ENCODE results near the gene ELMOD1.

ELMOD1 gene

GRCh38 chr11:107651672-107652071 is 60.7 kb downstream of the ELMOD1 start:
- H3K79me2 ChIP-seq: no peaks in the 10 kb centered on the region
- TF ChIP-seq CTCF (IDR thresholded peaks at IDR 0.05): no peak
- no peaks in the 10 kb centered on the region for H3K27me3 ChIP-seq (ENCODE audit: control insufficient read depth, insufficient read depth, low read length)
- no peaks in the 10 kb centered on the region for H3K9me3 ChIP-seq (ENCODE audit: control insufficient read depth, low read length)
- no peaks in the 10 kb centered on the region for H3K4me1 ChIP-seq
- no peak overlapping the region for H3K4me3 ChIP-seq (ENCODE audit: low read depth, low read length)
- no peak overlapping the region for H3K4me2 ChIP-seq (ENCODE audit: low read length)
- H2AFZ ChIP-seq: no peak overlapping the region
- no peak overlapping the region for H3K9ac ChIP-seq
- no peaks in the 10 kb centered on the region for H3K36me3 ChIP-seq (ENCODE audit: control insufficient read depth, insufficient read depth, low read length)
- no peak overlapping the region for H3K27ac ChIP-seq

- Histone ChIP-seq H3K4me1 (no peaks in the 10 kb centered on the region), H2AFZ (no peak overlapping the region), H3K27ac (no peak overlapping the region), H3K4me3 (ENCODE audit: low read depth, low read length) (no peak overlapping the region), H3K4me2 (ENCODE audit: low read length) (no peak overlapping the region), H3K9me3 (ENCODE audit: control insufficient read depth, low read length) (no peaks in the 10 kb centered on the region), H3K36me3 (ENCODE audit: control insufficient read depth, insufficient read depth, low read length) (no peaks in the 10 kb centered on the region), H3K9ac (no peak overlapping the region), H3K79me2 (no peaks in the 10 kb centered on the region), H3K27me3 (ENCODE audit: control insufficient read depth, insufficient read depth, low read length) (no peaks in the 10 kb centered on the region)
- TF ChIP-seq CTCF (IDR thresholded peaks at IDR 0.05): no peak
These were observed 62.1 kb downstream of the ELMOD1 start for GRCh38 chr11:107653076-107653475.

GRCh38 chr11:107655602-107656001 is 64.7 kb downstream of the ELMOD1 start:
- H3K27ac ChIP-seq: no peak overlapping the region

GRCh38 chr11:107659310-107659709 is 68.4 kb downstream of the ELMOD1 start:
- no peak overlapping the region for H2AFZ ChIP-seq
- H3K9ac ChIP-seq: no peak overlapping the region
- H3K27ac ChIP-seq: no peak overlapping the region
- no peaks in the 10 kb centered on the region for H3K4me1 ChIP-seq
- no peaks in the 10 kb centered on the region for H3K27me3 ChIP-seq (ENCODE audit: control insufficient read depth, insufficient read depth, low read length)
- no peak overlapping the region for H3K4me2 ChIP-seq (ENCODE audit: low read length)
- no peak for TF ChIP-seq CTCF (IDR thresholded peaks at IDR 0.05)
- no peaks in the 10 kb centered on the region for H3K9me3 ChIP-seq (ENCODE audit: control insufficient read depth, low read length)
- H3K4me3 ChIP-seq (ENCODE audit: low read depth, low read length): no peak overlapping the region
- no peaks in the 10 kb centered on the region for H3K79me2 ChIP-seq
- no peaks in the 10 kb centered on the region for H3K36me3 ChIP-seq (ENCODE audit: control insufficient read depth, insufficient read depth, low read length)

More at GRCh38 chr11:107655602-107656001, 64.7 kb downstream of the ELMOD1 start:
- Histone ChIP-seq H3K79me2 (no peaks in the 10 kb centered on the region), H2AFZ (no peak overlapping the region), H3K9me3 (ENCODE audit: control insufficient read depth, low read length) (no peaks in the 10 kb centered on the region), H3K4me1 (no peaks in the 10 kb centered on the region), H3K27me3 (ENCODE audit: control insufficient read depth, insufficient read depth, low read length) (no peaks in the 10 kb centered on the region), H3K4me2 (ENCODE audit: low read length) (no peak overlapping the region), H3K4me3 (ENCODE audit: low read depth, low read length) (no peak overlapping the region), H3K36me3 (ENCODE audit: control insufficient read depth, insufficient read depth, low read length) (no peaks in the 10 kb centered on the region), H3K9ac (no peak overlapping the region)
- no peak for TF ChIP-seq CTCF (IDR thresholded peaks at IDR 0.05)

GRCh38 chr11:107660066-107660465 is 69.1 kb downstream of the ELMOD1 start:
- Histone ChIP-seq H3K4me2 (ENCODE audit: low read length) (no peak overlapping the region), H3K27me3 (ENCODE audit: control insufficient read depth, insufficient read depth, low read length) (no peaks in the 10 kb centered on the region), H3K4me3 (ENCODE audit: low read depth, low read length) (no peak overlapping the region), H3K4me1 (no peaks in the 10 kb centered on the region), H3K9me3 (ENCODE audit: control insufficient read depth, low read length) (no peaks in the 10 kb centered on the region), H3K9ac (no peak overlapping the region), H3K79me2 (no peaks in the 10 kb centered on the region), H2AFZ (no peak overlapping the region), H3K36me3 (ENCODE audit: control insufficient read depth, insufficient read depth, low read length) (no peaks in the 10 kb centered on the region), H3K27ac (no peak overlapping the region)
- no peak for TF ChIP-seq CTCF (IDR thresholded peaks at IDR 0.05)

All from parathyroid adenoma (tissue), 2 donors.